ENCODE measurements around the gene SLC38A10. TPM values are rescaled to one million over a fixed set of nuclear protein-coding genes. Genes with fewer than 3 reads are reported as not detected.

Gene SLC38A10
- total RNA-seq, 1 experiment from 2014 or later, result 109 TPM

- TF ChIP-seq REST (IDR thresholded peaks at IDR 0.05; ENCODE audit: low read depth) (no peak), EZH2 (IDR thresholded peaks at IDR 0.05) (no peak)
These were observed 46.5 kb downstream of the SLC38A10 start (continued) for GRCh38 chr17:81248649-81249048.

- Histone ChIP-seq H3K9me2 (ENCODE audit: insufficient read depth) (no peaks in the 10 kb centered on the region), H2AFZ (ENCODE audit: low read depth, low read length, poor library complexity, severe bottlenecking) (no peak overlapping the region), H4K20me1 (ENCODE audit: insufficient read depth) (no peaks in the 10 kb centered on the region), H3K79me2 (ENCODE audit: insufficient read depth, low read length) (0 out of 2 replicates have a peak, but pooled peaks cover 2% of the 10 kb centered on the region), H3K4me2 (ENCODE audit: low read length) (no peak overlapping the region), H3K9me3 (ENCODE audit: control insufficient read depth in 1 of 2, insufficient read depth in 1 of 2, low read depth in 1 of 2, low read length in 2 of 2) (peaks cover 0 to 12% of the 10 kb centered on the region in 2 experiments; a peak in 1 of 4 replicates), H3K27ac (ENCODE audit: low read depth, low read length) (no peak overlapping the region), H3K4me3 (replicated peaks in 1 of 2; ENCODE audit: low read depth in 1 of 2, low read length in 2 of 2) (no peak overlapping the region), H3K9ac (ENCODE audit: low read length) (no peak overlapping the region), H3K36me3 (ENCODE audit: control insufficient read depth in 1 of 2, insufficient read depth in 2 of 2, low read length in 2 of 2) (peaks cover 20 to 30% of the 10 kb centered on the region in 2 experiments; a peak in 3 of 4 replicates), H3K27me3 (ENCODE audit: insufficient read depth, low read length) (no peaks in the 10 kb centered on the region), H3K4me1 (ENCODE audit: control insufficient read depth in 1 of 2, insufficient read depth in 2 of 2, low read length in 2 of 2) (no peaks in the 10 kb centered on the region)
- ChIA-PET RAD21 (ENCODE audit: low non-redundant PET in 1 of 2, low total read pairs in 2 of 2, uncharacterized antibody in 2 of 2, unreplicated experiment in 2 of 2) (no interaction called here), POLR2A (interaction anchor here (1.0 kb wide), 1 partner anchor 9 kb away, joined by 3 read pairs; the partner anchor contains the start of genes NDUFAF8 and TEPSIN), CTCF (interaction anchor here (0.7 to 1.4 kb wide), 2 partner anchors 105 to 225 kb away, joined by 3 read pairs; no protein-coding TSS in a partner anchor)
- intact Hi-C loops (cut with micrococcal nuclease), result no loop called here
- TF ChIP-seq REST (IDR thresholded peaks at IDR 0.05; ENCODE audit: low read depth), result no peak
- BruUV-seq (replicated peaks), result no TSS peak
- ATAC-seq (no peak), DNase-seq (ENCODE audit: low read depth, low spot score) (no peak)
These were observed 47.6 kb downstream of the SLC38A10 start for GRCh38 chr17:81247339-81247990.
